CD4-positive, alpha-beta T cell (primary cell): ENCODE measurements around the gene HCST. TPM values are rescaled to one million over a fixed set of nuclear protein-coding genes. Genes with fewer than 3 reads are reported as not detected.

Source experiments
- ATAC-seq: fragments of 200-7000 bp; cut with Tn5 transposase; one replicate; pipeline ENCODE4 v1.10.0; 2022; ENCODE audit warnings: mild to moderate bottlenecking; ENCODE audit not compliant: poor library complexity
- CTCF ChIA-PET: fragments of 350-600 bp; sonication (Branson Sonifier 250); formaldehyde crosslinking; loops from one replicate; lab custom pipeline; 2021; ENCODE audit warnings: antibody characterized with exemption, inconsistent platforms; lab: Charles Lee
- POLR2A ChIA-PET: fragments of 350-600 bp; sonication (Branson Sonifier 250); formaldehyde crosslinking; loops from one replicate; lab custom pipeline; 2021; ENCODE audit warnings: antibody characterized with exemption, inconsistent platforms; lab: Charles Lee
- DNase-seq, 14 experiments: peaks; one replicate each; pipeline ENCODE4 v3.0.0-alpha.2; 2013 to 2020; ENCODE audit warnings: mixed read lengths in 2 of 14
- H3K27ac ChIP-seq, 2 donors: one replicate each; pipeline versions ENCODE4 v1.5.1 to v1.7.0; 2013; ENCODE audit warnings: low read length in 2 of 2, low read depth in 1 of 2, mild to moderate bottlenecking in 1 of 2
- H3K27me3 ChIP-seq, 2 experiments: 1 replicate in 1 of 2; 2 replicates in 1 of 2; pipeline versions ENCODE4 v1.6.1 to v1.7.0; 2013; ENCODE audit warnings: low read length in 2 of 2, control low read depth in 1 of 2, mild to moderate bottlenecking in 1 of 2, moderate library complexity in 1 of 2; ENCODE audit not compliant: insufficient read depth in 2 of 2, control insufficient read depth in 1 of 2
- H3K36me3 ChIP-seq: one replicate; pipeline ENCODE4 v1.6.1; 2013; ENCODE audit warnings: low read length, control low read depth; ENCODE audit not compliant: insufficient read depth
- H3K4me1 ChIP-seq: one replicate; pipeline ENCODE4 v1.6.1; 2013; ENCODE audit warnings: low read length, control low read depth; ENCODE audit not compliant: insufficient read depth
- H3K4me3 ChIP-seq: one replicate; pipeline ENCODE4 v1.5.1; 2013; ENCODE audit warnings: mild to moderate bottlenecking, low read length, moderate library complexity
- H3K9me3 ChIP-seq, 2 experiments: 1 replicate in 1 of 2; 2 replicates in 1 of 2; pipeline versions ENCODE4 v1.6.1 to v1.7.0; 2013; ENCODE audit warnings: low read length in 2 of 2, mild to moderate bottlenecking in 2 of 2, control low read depth in 1 of 2, moderate library complexity in 1 of 2; ENCODE audit not compliant: control insufficient read depth in 1 of 2, insufficient read depth in 1 of 2
- H3K27ac Mint-ChIP-seq: one replicate; pipeline ENCODE4 v1.8.0; 2020; ENCODE audit warnings: mixed read lengths
- H3K27me3 Mint-ChIP-seq: one replicate; pipeline ENCODE4 v1.8.0; 2021; ENCODE audit warnings: mixed read lengths
- H3K36me3 Mint-ChIP-seq: one replicate; pipeline ENCODE4 v1.8.0; 2021; ENCODE audit warnings: low read depth, mixed read lengths
- H3K4me1 Mint-ChIP-seq: one replicate; pipeline ENCODE4 v1.8.0; 2021; ENCODE audit warnings: low read depth, mixed read lengths
- H3K4me3 Mint-ChIP-seq: one replicate; pipeline ENCODE4 v1.8.0; 2020; ENCODE audit warnings: mild to moderate bottlenecking, mixed read lengths
- H3K9me3 Mint-ChIP-seq: one replicate; pipeline ENCODE4 v1.8.0; 2020; ENCODE audit warnings: mixed read lengths
- intact Hi-C, 2 experiments: fragments of 100-400 bp; cut with DNase I in 1 of 2; cut with micrococcal nuclease in 1 of 2; formaldehyde crosslinking; loops; one replicate each; pipeline versions ENCODE4 v1.15.1 to v1.9.0; 2023 to 2025; cut with DNase I, micrococcal nuclease
- total RNA-seq, 174 experiments: library from RNA in 2 of 174; stranded (reverse) in 2 of 174; gene quantifications; one replicate each; pipeline ENCODE4 v1.2.3 and lab custom pipeline; 2021 to 2026
- TF ChIP-seq, protein P1 (sequence below): fragments of 200-600 bp; IDR thresholded peaks from one replicate; pipeline ENCODE4 v1.8.0; 2022; ENCODE audit warnings: antibody characterized with exemption, mild to moderate bottlenecking

Gene HCST
- total RNA-seq, 2 experiments from 2014 or later, result 72.4 to 78.6 TPM

DNA sequence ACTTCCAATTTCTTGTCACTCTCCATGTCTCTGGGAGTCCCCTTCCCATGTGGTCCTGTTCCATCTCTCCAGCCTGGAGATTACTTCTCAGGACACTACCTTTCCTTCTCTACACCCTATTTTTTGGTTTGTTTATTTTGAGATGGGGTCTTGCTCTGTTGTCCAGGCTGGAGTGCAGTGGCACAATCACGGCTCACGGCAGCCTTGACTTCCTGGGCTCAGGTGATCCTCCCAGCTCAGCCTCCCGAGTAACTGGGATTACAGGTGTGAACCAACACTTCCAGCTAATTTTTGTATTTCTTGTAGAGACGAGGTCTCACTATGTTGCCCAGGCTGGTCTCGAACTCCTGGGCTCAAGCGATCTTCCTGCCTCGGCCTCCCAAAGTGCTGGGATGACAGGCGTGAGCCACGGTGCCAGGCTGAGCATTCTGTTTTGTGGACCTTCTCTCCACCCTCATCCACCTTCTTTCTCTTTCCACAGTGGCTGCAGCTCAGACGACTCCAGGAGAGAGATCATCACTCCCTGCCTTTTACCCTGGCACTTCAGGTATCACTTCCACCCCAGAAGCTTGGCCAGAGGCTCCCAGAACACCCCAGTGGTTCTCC lies 644 bp downstream of the HCST start:
- Mint-ChIP-seq H3K4me3 (peak overlapping the region; percentile 100), H3K27me3 (no peaks in the 10 kb centered on the region), H3K9me3 (no peaks in the 10 kb centered on the region), H3K36me3 (peaks cover 24% of the 10 kb centered on the region), H3K27ac (peak overlapping the region; percentile 92), H3K4me1 (peaks cover 53% of the 10 kb centered on the region)
- POLR2A ChIA-PET, result interaction anchor here (0.6 to 2.7 kb wide), 11 partner anchors 21 to 691 kb away, joined by 3 to 21 read pairs (median 5); partner anchors contain the start of genes IGFLR1, LIN37, POLR2I and PSENEN
- ATAC-seq (no peak), DNase-seq (peak in 1 of 14 experiments; percentile 27)
- Histone ChIP-seq H3K9me3 (no peaks in the 10 kb centered on the region), H3K27ac (peak overlapping the region; percentile 100), H3K4me3 (peak overlapping the region; percentile 99), H3K4me1 (peaks cover 62% of the 10 kb centered on the region), H3K27me3 (no peaks in the 10 kb centered on the region), H3K36me3 (peaks cover under 1% of the 10 kb centered on the region)
- intact Hi-C loops, result loop anchor here in 1 of 2 experiments (1.0 kb wide), 2 partner anchors 21 to 28 kb away; no protein-coding TSS in a partner anchor
- CTCF ChIA-PET, result interaction anchor here (1.7 kb wide), 1 partner anchor 28 kb away, joined by 5 read pairs; no protein-coding TSS in a partner anchor
- TF ChIP-seq, protein P1, sequence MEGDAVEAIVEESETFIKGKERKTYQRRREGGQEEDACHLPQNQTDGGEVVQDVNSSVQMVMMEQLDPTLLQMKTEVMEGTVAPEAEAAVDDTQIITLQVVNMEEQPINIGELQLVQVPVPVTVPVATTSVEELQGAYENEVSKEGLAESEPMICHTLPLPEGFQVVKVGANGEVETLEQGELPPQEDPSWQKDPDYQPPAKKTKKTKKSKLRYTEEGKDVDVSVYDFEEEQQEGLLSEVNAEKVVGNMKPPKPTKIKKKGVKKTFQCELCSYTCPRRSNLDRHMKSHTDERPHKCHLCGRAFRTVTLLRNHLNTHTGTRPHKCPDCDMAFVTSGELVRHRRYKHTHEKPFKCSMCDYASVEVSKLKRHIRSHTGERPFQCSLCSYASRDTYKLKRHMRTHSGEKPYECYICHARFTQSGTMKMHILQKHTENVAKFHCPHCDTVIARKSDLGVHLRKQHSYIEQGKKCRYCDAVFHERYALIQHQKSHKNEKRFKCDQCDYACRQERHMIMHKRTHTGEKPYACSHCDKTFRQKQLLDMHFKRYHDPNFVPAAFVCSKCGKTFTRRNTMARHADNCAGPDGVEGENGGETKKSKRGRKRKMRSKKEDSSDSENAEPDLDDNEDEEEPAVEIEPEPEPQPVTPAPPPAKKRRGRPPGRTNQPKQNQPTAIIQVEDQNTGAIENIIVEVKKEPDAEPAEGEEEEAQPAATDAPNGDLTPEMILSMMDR, result no peak

DNA sequence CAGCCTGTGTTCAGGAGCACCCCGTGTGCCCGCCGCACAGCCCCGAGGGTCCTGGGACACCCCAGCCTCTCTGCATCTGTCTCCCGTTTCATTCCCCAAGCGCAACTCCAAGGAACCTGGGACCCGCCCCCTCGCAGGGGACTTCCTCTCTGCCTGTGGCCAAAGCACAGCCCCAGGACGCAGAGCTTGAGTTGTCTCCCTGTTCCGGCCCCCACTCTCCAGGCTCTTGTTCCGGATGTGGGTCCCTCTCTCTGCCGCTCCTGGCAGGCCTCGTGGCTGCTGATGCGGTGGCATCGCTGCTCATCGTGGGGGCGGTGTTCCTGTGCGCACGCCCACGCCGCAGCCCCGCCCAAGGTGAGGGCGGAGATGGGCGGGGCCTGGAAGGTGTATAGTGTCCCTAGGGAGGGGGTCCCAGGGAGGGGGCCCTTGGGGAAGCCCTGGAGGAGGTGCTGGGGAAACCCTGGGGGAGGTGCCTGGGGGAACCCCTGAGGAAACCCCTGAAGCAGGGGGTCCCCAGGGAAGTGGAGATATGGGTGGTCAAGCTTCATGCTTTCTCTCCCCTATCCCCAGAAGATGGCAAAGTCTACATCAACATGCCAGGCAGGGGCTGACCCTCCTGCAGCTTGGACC lies 1.3 kb downstream of the HCST start:
- peaks cover 22% of the 10 kb centered on the region for H3K36me3 Mint-ChIP-seq
- H3K27ac Mint-ChIP-seq, result peak overlapping the region; percentile 92
- no peaks in the 10 kb centered on the region for H3K27me3 ChIP-seq
- no peaks in the 10 kb centered on the region for H3K9me3 Mint-ChIP-seq
- ChIA-PET CTCF (interaction anchor here (0.6 to 1.7 kb wide), 2 partner anchors 22 to 28 kb away, joined by 3 to 5 read pairs; no protein-coding TSS in a partner anchor), POLR2A (interaction anchor here (0.6 to 2.7 kb wide), 11 partner anchors 20 to 692 kb away, joined by 3 to 21 read pairs (median 5); partner anchors contain the start of genes IGFLR1, LIN37, POLR2I and PSENEN)
- peak overlapping the region; percentile 100 for H3K27ac ChIP-seq
- H3K4me1 ChIP-seq, result peaks cover 61% of the 10 kb centered on the region
- intact Hi-C loops, result loop anchor here in 1 of 2 experiments (1.0 kb wide), 2 partner anchors 21 to 28 kb away; no protein-coding TSS in a partner anchor
- no peaks in the 10 kb centered on the region for H3K27me3 Mint-ChIP-seq
- peaks cover 49% of the 10 kb centered on the region for H3K4me1 Mint-ChIP-seq
- H3K4me3 Mint-ChIP-seq, result peak overlapping the region; percentile 100
- peak overlapping the region; percentile 99 for H3K4me3 ChIP-seq
- H3K9me3 ChIP-seq, result no peaks in the 10 kb centered on the region
- ATAC-seq, result peak; percentile 64
- no peaks in the 10 kb centered on the region for H3K36me3 ChIP-seq
- TF ChIP-seq, protein P1, result no peak
- peak; percentile 76 to 98 (median 88) for DNase-seq

DNA sequence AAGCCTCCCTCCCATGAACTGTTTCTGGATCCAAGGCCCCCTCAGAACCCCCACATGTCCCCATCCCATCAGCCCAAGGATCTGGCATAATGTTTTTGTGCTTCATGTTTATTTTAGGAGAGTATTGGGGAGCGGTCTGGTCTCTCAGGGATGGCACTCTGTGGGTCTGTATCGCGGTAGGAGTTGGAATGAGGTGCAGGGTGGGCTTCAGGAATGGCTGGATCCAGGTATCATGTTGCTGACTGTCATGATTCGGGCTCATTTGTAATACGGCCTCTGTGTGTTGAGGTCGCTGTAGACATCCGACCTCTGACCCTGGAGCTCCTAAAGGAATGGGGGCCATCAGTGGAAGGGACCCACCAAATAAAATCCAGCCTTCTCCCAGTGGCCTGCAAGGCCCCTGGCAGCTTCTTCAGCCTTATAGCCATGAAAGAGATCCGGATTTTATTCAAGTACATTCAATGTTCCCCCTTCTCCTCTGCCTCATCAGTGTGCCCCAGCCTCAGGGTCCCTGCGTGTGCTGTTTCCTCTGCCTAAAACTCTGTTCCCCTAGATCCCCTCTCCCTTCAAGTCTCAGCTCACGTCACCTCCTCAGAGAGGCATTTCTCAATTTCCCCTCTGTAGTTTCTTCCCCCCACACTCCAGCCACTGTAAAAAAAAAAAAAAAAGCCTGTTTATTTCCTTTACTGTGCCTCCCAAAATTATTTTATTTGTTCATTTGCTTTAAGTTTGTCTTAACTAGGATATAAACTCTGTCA lies 2.2 kb downstream of the HCST start:
- intact Hi-C loops, result no loop called here
- DNase-seq (peak in 2 of 14 experiments; percentile 39 to 45), ATAC-seq (no peak)
- Histone ChIP-seq H3K36me3 (no peaks in the 10 kb centered on the region), H3K4me3 (no peak overlapping the region), H3K9me3 (no peaks in the 10 kb centered on the region), H3K27me3 (no peaks in the 10 kb centered on the region), H3K4me1 (peaks cover 68% of the 10 kb centered on the region), H3K27ac (peak overlapping the region; percentile 100)
- no peaks in the 10 kb centered on the region for H3K9me3 Mint-ChIP-seq
- peak overlapping the region; percentile 100 for H3K4me3 Mint-ChIP-seq
- TF ChIP-seq, protein P1, result no peak
- peak overlapping the region; percentile 92 for H3K27ac Mint-ChIP-seq
- peaks cover 14% of the 10 kb centered on the region for H3K36me3 Mint-ChIP-seq
- peaks cover 52% of the 10 kb centered on the region for H3K4me1 Mint-ChIP-seq
- H3K27me3 Mint-ChIP-seq, result no peaks in the 10 kb centered on the region
- POLR2A ChIA-PET, result interaction anchor here (1.1 to 2.7 kb wide), 5 partner anchors 19 to 156 kb away, joined by 3 to 21 read pairs (median 7); partner anchors contain the start of gene LIN37
- CTCF ChIA-PET, result interaction anchor here (1.7 kb wide), 1 partner anchor 27 kb away, joined by 5 read pairs; no protein-coding TSS in a partner anchor
